ENCODE data around the gene RBFOX1. TPM values are rescaled to one million over a fixed set of nuclear protein-coding genes. Genes with fewer than 3 reads are reported as not detected.

RBFOX1 gene
- polyA plus RNA-seq, 1 of the 3 experiments (the other 2 are of a cell fraction): not detected

DNA sequence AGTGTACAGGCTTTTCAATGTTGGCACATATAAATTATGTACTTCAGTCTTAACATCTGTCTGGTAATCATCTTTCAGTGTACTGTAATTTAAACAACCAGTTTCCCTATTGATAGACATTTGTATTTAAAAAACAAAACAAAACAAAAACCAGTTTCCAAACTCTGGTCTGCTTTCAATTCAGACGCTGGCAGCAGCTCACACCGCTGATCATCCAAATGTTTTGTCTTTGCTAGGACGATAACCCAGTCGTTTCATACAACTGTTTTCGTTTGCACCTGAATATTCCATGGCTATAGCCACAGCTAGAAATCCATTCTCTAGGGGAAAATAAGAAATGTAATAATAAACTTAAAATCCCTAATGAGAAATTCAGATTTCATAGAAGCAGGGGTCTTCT lies 47.8 kb downstream of the RBFOX1 start:
- CTCF ChIA-PET: interaction anchor here (0.8 to 1.8 kb wide), 2 partner anchors 14 to 30 kb away, joined by 3 to 4 read pairs; no protein-coding TSS in a partner anchor
- 19% methylated on average over 5 of the region's 5 CpGs for WGBS (ENCODE audit: low lambda C conversion rate)
- H4K20me1 ChIP-seq (ENCODE audit: insufficient read depth): no peaks in the 10 kb centered on the region
- H3K79me2 ChIP-seq (ENCODE audit: insufficient read depth): no peaks in the 10 kb centered on the region
- POLR2A ChIA-PET: no interaction called here
- no peak overlapping the region for H3K4me2 ChIP-seq
- H3K9me2 ChIP-seq: no peaks in the 10 kb centered on the region
- H3K9ac ChIP-seq: no peak overlapping the region
- H3K36me3 ChIP-seq (replicated peaks in 1 of 2; ENCODE audit: control insufficient read depth in 1 of 2, insufficient read depth in 2 of 2, low read length in 1 of 2): no peaks in the 10 kb centered on the region
- no peak for DNase-seq
- no peaks in the 10 kb centered on the region for H3K9me3 ChIP-seq
- H3K27me3 ChIP-seq (ENCODE audit: insufficient read depth): no peaks in the 10 kb centered on the region
- TF ChIP-seq YY1 (IDR thresholded peaks at IDR 0.05; ENCODE audit: low read depth) (no peak), FOSL2 (IDR thresholded peaks at IDR 0.05; ENCODE audit: borderline replicate concordance, low read depth) (no peak), POLR2AphosphoS5 (IDR thresholded peaks at IDR 0.05; ENCODE audit: low read depth, low read length) (no peak), JUND (IDR thresholded peaks at IDR 0.05) (no peak), SMC3 (IDR thresholded peaks at IDR 0.05; ENCODE audit: low read depth, low read length) (no peak), TEAD4 (IDR thresholded peaks at IDR 0.05; ENCODE audit: borderline replicate concordance, insufficient read depth) (no peak), SIN3A (IDR thresholded peaks at IDR 0.05; ENCODE audit: borderline replicate concordance, low read depth, low read length) (no peak), CHD2 (IDR thresholded peaks at IDR 0.05; ENCODE audit: low read length, partially characterized antibody) (no peak), GATA2 (CRISPR knock-in tag; IDR thresholded peaks at IDR 0.05) (no peak), RCOR1 (IDR thresholded peaks at IDR 0.05; ENCODE audit: low read length) (no peak), RFX5 (IDR thresholded peaks at IDR 0.05; ENCODE audit: low read length) (no peak), RXRA (IDR thresholded peaks at IDR 0.05; ENCODE audit: borderline replicate concordance, low read depth) (no peak), FOXJ3 (CRISPR knock-in tag; IDR thresholded peaks at IDR 0.05) (no peak), RAD21 (IDR thresholded peaks at IDR 0.05; ENCODE audit: low read length) (no peak), REST (IDR thresholded peaks at IDR 0.05; ENCODE audit: low read depth, low read length) (no peak)
- TF ChIP-seq, protein P1, sequence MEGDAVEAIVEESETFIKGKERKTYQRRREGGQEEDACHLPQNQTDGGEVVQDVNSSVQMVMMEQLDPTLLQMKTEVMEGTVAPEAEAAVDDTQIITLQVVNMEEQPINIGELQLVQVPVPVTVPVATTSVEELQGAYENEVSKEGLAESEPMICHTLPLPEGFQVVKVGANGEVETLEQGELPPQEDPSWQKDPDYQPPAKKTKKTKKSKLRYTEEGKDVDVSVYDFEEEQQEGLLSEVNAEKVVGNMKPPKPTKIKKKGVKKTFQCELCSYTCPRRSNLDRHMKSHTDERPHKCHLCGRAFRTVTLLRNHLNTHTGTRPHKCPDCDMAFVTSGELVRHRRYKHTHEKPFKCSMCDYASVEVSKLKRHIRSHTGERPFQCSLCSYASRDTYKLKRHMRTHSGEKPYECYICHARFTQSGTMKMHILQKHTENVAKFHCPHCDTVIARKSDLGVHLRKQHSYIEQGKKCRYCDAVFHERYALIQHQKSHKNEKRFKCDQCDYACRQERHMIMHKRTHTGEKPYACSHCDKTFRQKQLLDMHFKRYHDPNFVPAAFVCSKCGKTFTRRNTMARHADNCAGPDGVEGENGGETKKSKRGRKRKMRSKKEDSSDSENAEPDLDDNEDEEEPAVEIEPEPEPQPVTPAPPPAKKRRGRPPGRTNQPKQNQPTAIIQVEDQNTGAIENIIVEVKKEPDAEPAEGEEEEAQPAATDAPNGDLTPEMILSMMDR (IDR thresholded peaks at IDR 0.05): no peak
- TF ChIP-seq, protein P2, sequence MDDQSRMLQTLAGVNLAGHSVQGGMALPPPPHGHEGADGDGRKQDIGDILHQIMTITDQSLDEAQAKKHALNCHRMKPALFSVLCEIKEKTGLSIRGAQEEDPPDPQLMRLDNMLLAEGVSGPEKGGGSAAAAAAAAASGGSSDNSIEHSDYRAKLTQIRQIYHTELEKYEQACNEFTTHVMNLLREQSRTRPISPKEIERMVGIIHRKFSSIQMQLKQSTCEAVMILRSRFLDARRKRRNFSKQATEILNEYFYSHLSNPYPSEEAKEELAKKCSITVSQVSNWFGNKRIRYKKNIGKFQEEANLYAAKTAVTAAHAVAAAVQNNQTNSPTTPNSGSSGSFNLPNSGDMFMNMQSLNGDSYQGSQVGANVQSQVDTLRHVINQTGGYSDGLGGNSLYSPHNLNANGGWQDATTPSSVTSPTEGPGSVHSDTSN (IDR thresholded peaks at IDR 0.05): no peak
- TF ChIP-seq, protein P3, sequence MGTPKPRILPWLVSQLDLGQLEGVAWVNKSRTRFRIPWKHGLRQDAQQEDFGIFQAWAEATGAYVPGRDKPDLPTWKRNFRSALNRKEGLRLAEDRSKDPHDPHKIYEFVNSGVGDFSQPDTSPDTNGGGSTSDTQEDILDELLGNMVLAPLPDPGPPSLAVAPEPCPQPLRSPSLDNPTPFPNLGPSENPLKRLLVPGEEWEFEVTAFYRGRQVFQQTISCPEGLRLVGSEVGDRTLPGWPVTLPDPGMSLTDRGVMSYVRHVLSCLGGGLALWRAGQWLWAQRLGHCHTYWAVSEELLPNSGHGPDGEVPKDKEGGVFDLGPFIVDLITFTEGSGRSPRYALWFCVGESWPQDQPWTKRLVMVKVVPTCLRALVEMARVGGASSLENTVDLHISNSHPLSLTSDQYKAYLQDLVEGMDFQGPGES (IDR thresholded peaks at IDR 0.05; ENCODE audit: low read depth, low read length): no peak
- TF ChIP-seq, protein P4, sequence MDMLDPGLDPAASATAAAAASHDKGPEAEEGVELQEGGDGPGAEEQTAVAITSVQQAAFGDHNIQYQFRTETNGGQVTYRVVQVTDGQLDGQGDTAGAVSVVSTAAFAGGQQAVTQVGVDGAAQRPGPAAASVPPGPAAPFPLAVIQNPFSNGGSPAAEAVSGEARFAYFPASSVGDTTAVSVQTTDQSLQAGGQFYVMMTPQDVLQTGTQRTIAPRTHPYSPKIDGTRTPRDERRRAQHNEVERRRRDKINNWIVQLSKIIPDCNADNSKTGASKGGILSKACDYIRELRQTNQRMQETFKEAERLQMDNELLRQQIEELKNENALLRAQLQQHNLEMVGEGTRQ (IDR thresholded peaks at IDR 0.05; ENCODE audit: borderline replicate concordance, low read depth, low read length): no peak
- H3F3A ChIP-seq (replicated peaks; ENCODE audit: insufficient read depth): no peaks in the 10 kb centered on the region
- H2AFZ ChIP-seq (ENCODE audit: low read depth): no peak overlapping the region
- no peak overlapping the region for H3K4me3 ChIP-seq (ENCODE audit: low read depth in 2 of 2, low read length in 1 of 2)
- H3K27ac ChIP-seq (ENCODE audit: low read depth in 2 of 2, low read length in 1 of 2): no peak overlapping the region
- peaks cover 0 to 9% of the 10 kb centered on the region in 2 experiments; a peak in 2 of 4 replicates for H3K4me1 ChIP-seq (ENCODE audit: control insufficient read depth in 1 of 2, insufficient read depth in 2 of 2, low read depth in 1 of 2, low read length in 1 of 2)

All from SK-N-SH (cell line).